Natural killer cell (primary cell): ENCODE measurements around the gene GALNS. TPM values are rescaled to one million over a fixed set of nuclear protein-coding genes. Genes with fewer than 3 reads are reported as not detected.

Experiments
- ATAC-seq, 3 donors: fragments of 150-1000 bp in 2 of 3; fragments of 200-7000 bp in 1 of 3; cut with Tn5 transposase; 1 replicate in 1 of 3; 2 replicates in 2 of 3; pipeline ENCODE4 v1.10.0; 2021; ENCODE audit warnings: mild to moderate bottlenecking in 2 of 3, moderate library complexity in 2 of 3
- DNase-seq, 2 donors: peaks; one replicate each; pipeline versions ENCODE4 v3.0.0 to v3.0.0-alpha.2; 2013 to 2021; ENCODE audit warnings: mixed read lengths in 1 of 2
- H3K27ac ChIP-seq: one replicate; pipeline ENCODE4 v1.5.1; 2013; ENCODE audit warnings: mild to moderate bottlenecking, low read length
- H3K27me3 ChIP-seq: one replicate; pipeline ENCODE4 v1.6.1; 2013; ENCODE audit warnings: low read length; ENCODE audit not compliant: control insufficient read depth, insufficient read depth
- H3K36me3 ChIP-seq: one replicate; pipeline ENCODE4 v1.6.1; 2013; ENCODE audit warnings: low read length; ENCODE audit not compliant: control insufficient read depth, insufficient read depth
- H3K4me1 ChIP-seq: one replicate; pipeline ENCODE4 v1.6.1; 2013; ENCODE audit warnings: low read length; ENCODE audit not compliant: control insufficient read depth, insufficient read depth
- H3K4me3 ChIP-seq: one replicate; pipeline ENCODE4 v1.5.1; 2013; ENCODE audit warnings: low read length
- H3K9me3 ChIP-seq: one replicate; pipeline ENCODE4 v1.6.1; 2013; ENCODE audit warnings: low read length; ENCODE audit not compliant: control insufficient read depth, insufficient read depth
- H3K27ac Mint-ChIP-seq, 2 donors: one replicate each; pipeline ENCODE4 v1.8.0; 2022; ENCODE audit warnings: mild to moderate bottlenecking in 2 of 2, mixed read lengths in 2 of 2, moderate library complexity in 1 of 2
- H3K27me3 Mint-ChIP-seq, 2 donors: one replicate each; pipeline ENCODE4 v1.8.0; 2022; ENCODE audit warnings: low read depth in 2 of 2, mixed read lengths in 2 of 2
- H3K36me3 Mint-ChIP-seq: one replicate; pipeline ENCODE4 v1.8.0; 2022; ENCODE audit warnings: mixed read lengths
- H3K4me1 Mint-ChIP-seq, 2 donors: one replicate each; pipeline ENCODE4 v1.8.0; 2022; ENCODE audit warnings: mixed read lengths in 2 of 2
- H3K4me3 Mint-ChIP-seq: one replicate; pipeline ENCODE4 v1.8.0; 2022; ENCODE audit warnings: mild to moderate bottlenecking, moderate library complexity, mixed read lengths
- H3K9me3 Mint-ChIP-seq, 2 donors: one replicate each; pipeline ENCODE4 v1.8.0; 2022; ENCODE audit warnings: mixed read lengths in 2 of 2
- CTCF ChIP-seq: fragments of 200-600 bp; IDR thresholded peaks from one replicate; pipeline ENCODE4 v1.8.0; 2022; ENCODE audit warnings: antibody characterized with exemption
- WGBS: methylation state at CpG from one replicate; pipeline ENCODE4 v1.1.7; 2013; ENCODE audit warnings: missing lambda C conversion rate; ENCODE audit not compliant: insufficient coverage; 5-methylcytosine and 5-hydroxymethylcytosine counted together
- intact Hi-C: fragments of 100-400 bp; cut with micrococcal nuclease; formaldehyde crosslinking; loops from one replicate; pipeline ENCODE4 v1.14.2; 2022
- total RNA-seq, 4 donors: library from RNA; stranded (reverse); fragments of 120-200 nt in 1 of 4; gene quantifications; one replicate each; pipeline versions ENCODE4 v1.2.3 to v1.2.4, GENCODE V29; 2013 to 2022

GALNS gene
- total RNA-seq, 3 donors from 2014 or later (not counting 1 experiment from before 2014, with no cell fraction given) = 58.1 to 75.8 (median 65.7) TPM

DNA sequence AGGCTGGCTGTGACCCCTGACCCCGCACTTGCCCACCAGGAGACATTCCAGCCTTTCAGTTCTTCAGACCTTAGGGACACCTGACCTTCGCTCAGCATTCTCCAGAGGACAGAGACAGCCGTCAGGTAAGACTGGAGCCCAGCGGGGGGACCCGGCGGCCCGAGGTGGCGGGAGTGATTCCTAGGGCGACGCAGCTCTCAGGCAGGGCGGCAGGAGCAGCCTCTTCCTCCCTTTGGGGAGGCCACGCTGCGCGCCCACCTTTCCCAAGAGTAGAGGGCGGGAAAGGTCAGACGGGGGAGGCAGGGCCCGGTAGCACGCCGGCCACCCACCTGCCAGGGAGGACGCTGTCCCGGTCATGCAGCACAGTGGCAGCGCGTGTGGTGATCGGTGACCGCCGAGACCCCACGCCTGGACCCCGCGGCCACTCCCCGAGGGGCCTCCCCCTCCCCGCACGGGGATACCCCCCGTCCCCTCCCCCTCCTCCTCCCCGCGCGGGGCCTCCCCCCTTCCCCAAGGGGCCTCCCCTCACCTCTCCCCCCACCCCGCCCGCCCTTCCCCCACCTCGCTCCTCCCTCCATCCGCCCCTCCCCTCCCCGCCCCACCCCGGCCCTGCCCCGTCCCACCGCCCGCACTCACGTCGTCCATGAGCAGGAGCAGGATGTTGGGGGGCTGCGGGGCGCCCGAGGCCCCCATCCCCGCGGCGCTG, 472 bp downstream of the GALNS start:
- ATAC-seq (peak; percentile 35 to 49 (median 40)), DNase-seq (no peak)
- Mint-ChIP-seq H3K27me3 (no peaks in the 10 kb centered on the region), H3K27ac (peak overlapping the region; percentile 91 to 93), H3K36me3 (no peaks in the 10 kb centered on the region), H3K4me3 (peak overlapping the region; percentile 97), H3K9me3 (no peaks in the 10 kb centered on the region), H3K4me1 (peaks cover 25 to 36% of the 10 kb centered on the region in 2 donors)
- peaks cover 43% of the 10 kb centered on the region for H3K4me1 ChIP-seq
- WGBS = 33% methylated on average over 41 of the region's 53 CpGs
- intact Hi-C loops = loop anchor here (2.0 to 5.0 kb wide), 2 partner anchors 43 to 119 kb away; no protein-coding TSS in a partner anchor
- no peaks in the 10 kb centered on the region for H3K9me3 ChIP-seq
- H3K27ac ChIP-seq = peak overlapping the region; percentile 43
- H3K4me3 ChIP-seq = peak overlapping the region; percentile 23
- TF ChIP-seq CTCF = no peak
- H3K36me3 ChIP-seq = peaks cover 22% of the 10 kb centered on the region
- no peaks in the 10 kb centered on the region for H3K27me3 ChIP-seq

GRCh38 chr16:88855736-88856121, 1.0 kb downstream of the GALNS start:
- Histone ChIP-seq H3K4me3 (no peak overlapping the region), H3K36me3 (peaks cover 16% of the 10 kb centered on the region), H3K4me1 (peaks cover 43% of the 10 kb centered on the region), H3K27ac (peak overlapping the region; percentile 43), H3K9me3 (no peaks in the 10 kb centered on the region), H3K27me3 (no peaks in the 10 kb centered on the region)
- Mint-ChIP-seq H3K4me3 (peak overlapping the region; percentile 81), H3K9me3 (no peaks in the 10 kb centered on the region), H3K27ac (peak overlapping the region; percentile 79 to 93), H3K36me3 (no peaks in the 10 kb centered on the region), H3K27me3 (no peaks in the 10 kb centered on the region), H3K4me1 (peaks cover 25 to 36% of the 10 kb centered on the region in 2 donors)
- intact Hi-C loops = loop anchor here (2.0 to 5.0 kb wide), 2 partner anchors 43 to 118 kb away; no protein-coding TSS in a partner anchor
- WGBS = 92% methylated on average over 13 of the region's 13 CpGs
- no peak for ATAC-seq
- peak in 1 of 2 donors; percentile 32 for DNase-seq
- no peak for TF ChIP-seq CTCF

- Mint-ChIP-seq H3K4me3 (peak overlapping the region; percentile 81), H3K27me3 (no peaks in the 10 kb centered on the region), H3K4me1 (peaks cover 25 to 36% of the 10 kb centered on the region in 2 donors), H3K9me3 (no peaks in the 10 kb centered on the region), H3K27ac (peak overlapping the region; percentile 70 to 79), H3K36me3 (no peaks in the 10 kb centered on the region)
- intact Hi-C loops = loop anchor here (5.0 kb wide), 1 partner anchor 118 kb away; no protein-coding TSS in a partner anchor
- Histone ChIP-seq H3K9me3 (no peaks in the 10 kb centered on the region), H3K27ac (peak overlapping the region; percentile 21), H3K4me1 (peaks cover 43% of the 10 kb centered on the region), H3K4me3 (no peak overlapping the region), H3K36me3 (peaks cover 14% of the 10 kb centered on the region), H3K27me3 (no peaks in the 10 kb centered on the region)
- ATAC-seq = no peak
- WGBS = 85% methylated on average over 7 of the region's 8 CpGs
- peak in 1 of 2 donors; percentile 15 for DNase-seq
- TF ChIP-seq CTCF = no peak
Measured at GRCh38 chr16:88855176-88855575, 1.6 kb downstream of the GALNS start.
